GM12875 (cell line): ENCODE results near the gene ATG101.

Experiments used
- H3K4me3 ChIP-seq: one replicate; pipeline ENCODE4 v1.5.1; 2011; ENCODE audit warnings: low read depth, low read length, control low read depth
- TF ChIP-seq, protein P1 (sequence below): IDR thresholded peaks from 2 replicates; pipeline ENCODE4 v1.5.1; 2011; ENCODE audit warnings: low read depth, mild to moderate bottlenecking, control low read depth, inconsistent platforms, low read length, moderate library complexity, borderline replicate concordance; ENCODE audit not compliant: insufficient read depth

The ATG101 gene

GRCh38 chr12:52076811-52077210 is 7.0 kb downstream of the ATG101 start:
- H3K4me3 ChIP-seq = no peak overlapping the region
- TF ChIP-seq, protein P1, sequence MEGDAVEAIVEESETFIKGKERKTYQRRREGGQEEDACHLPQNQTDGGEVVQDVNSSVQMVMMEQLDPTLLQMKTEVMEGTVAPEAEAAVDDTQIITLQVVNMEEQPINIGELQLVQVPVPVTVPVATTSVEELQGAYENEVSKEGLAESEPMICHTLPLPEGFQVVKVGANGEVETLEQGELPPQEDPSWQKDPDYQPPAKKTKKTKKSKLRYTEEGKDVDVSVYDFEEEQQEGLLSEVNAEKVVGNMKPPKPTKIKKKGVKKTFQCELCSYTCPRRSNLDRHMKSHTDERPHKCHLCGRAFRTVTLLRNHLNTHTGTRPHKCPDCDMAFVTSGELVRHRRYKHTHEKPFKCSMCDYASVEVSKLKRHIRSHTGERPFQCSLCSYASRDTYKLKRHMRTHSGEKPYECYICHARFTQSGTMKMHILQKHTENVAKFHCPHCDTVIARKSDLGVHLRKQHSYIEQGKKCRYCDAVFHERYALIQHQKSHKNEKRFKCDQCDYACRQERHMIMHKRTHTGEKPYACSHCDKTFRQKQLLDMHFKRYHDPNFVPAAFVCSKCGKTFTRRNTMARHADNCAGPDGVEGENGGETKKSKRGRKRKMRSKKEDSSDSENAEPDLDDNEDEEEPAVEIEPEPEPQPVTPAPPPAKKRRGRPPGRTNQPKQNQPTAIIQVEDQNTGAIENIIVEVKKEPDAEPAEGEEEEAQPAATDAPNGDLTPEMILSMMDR = no peak

- H3K4me3 ChIP-seq = no peak overlapping the region
- TF ChIP-seq, protein P1 = no peak
Observed at GRCh38 chr12:52078276-52078675, 8.5 kb downstream of the ATG101 start.

DNA sequence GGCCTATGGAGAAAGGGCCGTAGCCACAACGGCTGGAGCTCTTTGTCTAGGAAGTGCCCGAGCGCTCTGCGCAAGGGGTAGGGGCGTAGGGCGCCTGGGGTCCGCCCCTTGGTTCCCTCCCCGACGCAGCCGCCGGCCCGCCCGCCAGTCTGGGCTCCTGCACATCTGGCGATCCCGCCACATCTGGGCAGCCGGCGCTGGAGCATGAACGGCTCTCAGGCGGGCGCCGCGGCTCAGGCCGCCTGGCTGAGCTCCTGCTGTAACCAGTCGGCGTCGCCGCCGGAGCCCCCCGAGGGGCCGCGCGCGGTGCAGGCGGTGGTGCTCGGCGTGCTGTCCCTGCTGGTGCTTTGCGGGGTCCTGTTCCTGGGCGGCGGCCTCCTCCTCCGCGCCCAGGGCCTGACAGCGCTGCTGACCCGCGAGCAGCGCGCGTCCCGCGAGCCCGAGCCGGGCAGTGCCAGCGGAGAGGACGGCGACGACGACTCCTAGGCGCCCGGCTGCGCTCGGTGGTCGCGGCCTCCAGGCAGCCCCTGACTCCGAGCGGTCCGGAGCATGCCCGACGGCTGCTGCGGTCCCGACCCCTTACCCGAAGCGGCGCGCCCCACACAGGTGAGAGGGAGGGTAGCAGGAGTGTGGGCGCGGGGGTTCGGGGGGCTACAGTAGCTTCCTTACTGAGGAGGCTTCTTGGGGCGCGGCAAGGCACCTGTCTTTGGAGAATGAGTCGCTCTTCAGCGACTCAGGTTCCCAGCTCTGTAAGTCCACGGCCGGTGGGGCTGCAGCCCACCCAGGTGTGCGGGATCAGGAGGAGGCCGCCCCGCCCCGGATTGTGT is 10.0 kb downstream of the ATG101 start, which contains the start of gene SMIM41:
TSS of gene SMIM41 (plus strand) at position 129 of the 827 bp plus-strand sequence. CDS start at position 205, 76 bp downstream.
- TF ChIP-seq, protein P1 = no peak
- no peak within 1 kb of the TSS for H3K4me3 ChIP-seq

DNA sequence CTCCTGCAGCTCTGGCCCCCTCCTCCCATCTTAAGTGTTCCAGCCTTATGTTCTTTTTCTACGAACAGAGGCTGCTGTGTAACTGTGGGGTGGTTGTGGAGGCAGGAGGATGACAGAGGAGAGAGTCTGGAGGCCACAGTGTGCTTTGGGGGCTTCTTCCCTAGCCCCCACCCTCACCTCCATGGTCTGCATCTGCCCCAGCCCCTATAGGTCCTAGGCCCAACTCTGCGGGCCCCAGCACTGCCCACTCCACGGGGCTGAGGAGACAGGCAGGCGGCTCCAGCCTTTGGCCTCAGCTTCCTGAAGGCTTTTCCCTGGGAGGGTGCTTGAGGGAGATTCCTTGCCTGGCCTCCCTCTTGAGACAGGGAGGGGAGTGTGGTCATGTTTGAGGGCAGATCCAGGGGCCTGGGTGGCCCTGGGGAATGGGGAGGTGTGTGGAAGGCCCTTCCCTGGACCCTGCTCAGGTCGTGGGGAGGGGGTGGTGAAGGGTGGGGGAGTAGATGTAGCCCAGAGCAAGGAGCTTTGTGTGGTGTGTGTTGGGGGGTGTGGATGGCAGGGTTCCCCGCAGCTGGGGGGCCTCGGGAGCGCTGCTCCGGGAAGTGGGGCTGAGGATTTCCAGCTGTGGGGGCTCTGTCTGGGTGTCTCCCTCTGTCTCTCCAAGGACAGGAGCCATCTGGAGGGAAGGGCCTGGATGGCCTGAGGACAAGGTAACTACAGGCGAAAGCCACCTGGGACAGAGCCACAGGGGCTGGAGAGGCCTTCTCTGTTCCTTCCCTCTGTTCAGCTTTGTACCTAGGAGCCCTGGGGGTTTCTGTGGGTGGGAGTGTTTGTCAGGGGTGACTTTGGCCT is 10.8 kb downstream of the ATG101 start:
- H3K4me3 ChIP-seq = no peak overlapping the region
- TF ChIP-seq, protein P1 = no peak

DNA sequence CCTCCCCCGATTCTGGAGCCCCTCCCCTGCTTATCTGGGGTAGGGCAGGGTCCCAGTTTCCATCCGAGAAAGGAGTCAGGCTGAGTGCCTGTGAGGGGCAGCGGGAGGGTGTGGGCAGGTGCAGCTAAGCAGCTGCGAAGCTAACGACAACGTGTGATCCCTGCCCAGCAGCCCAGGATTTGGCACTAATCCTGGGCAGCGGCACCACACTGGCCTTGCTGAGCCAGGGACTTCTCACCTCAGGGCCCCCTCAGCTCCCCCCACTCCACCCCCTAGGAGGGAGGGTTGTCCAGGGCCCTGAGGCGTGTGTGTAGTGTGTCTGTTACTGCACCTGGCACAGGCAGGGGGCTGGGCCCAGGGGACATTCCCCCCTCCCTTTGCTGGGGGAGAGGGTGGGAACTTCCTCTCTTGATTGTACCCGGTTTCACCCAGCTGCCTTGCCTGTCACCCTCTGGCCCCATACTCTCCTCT is 11.5 kb downstream of the ATG101 start:
- TF ChIP-seq, protein P1 = no peak
- H3K4me3 ChIP-seq = no peak overlapping the region

DNA sequence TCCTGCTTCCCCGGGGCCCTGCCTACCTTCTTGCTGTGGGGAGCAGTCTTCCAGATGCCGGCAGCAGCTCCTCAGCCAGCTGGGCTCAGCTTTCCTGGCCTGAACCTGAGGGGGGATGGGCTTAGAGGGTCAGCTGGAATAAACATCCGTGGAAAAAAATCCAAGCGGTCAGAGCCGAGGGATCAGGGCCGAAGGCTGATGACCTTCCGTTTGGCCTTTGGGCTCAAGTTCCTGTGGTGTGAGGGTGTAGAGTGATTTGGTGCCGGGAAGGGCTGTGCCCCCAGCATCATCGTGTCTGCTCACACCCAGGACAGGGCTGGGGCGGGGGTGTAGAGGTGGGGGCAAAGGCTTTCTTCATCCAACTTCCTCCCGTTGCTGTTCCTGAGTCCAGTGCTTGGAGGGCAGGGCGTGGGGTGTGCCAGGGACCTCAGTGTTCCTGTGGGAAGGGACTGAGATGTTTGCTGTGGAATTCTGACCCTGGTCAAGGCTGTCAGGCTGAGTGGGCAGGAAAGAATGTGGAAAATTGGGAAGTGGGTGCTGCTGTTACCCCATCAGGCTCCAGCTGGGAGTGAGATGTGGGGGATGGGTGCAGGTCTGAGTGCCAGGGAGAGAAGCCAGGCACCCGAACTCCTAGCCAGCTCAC is 12.4 kb downstream of the ATG101 start:
- no peak overlapping the region for H3K4me3 ChIP-seq
- TF ChIP-seq, protein P1 = no peak
